ENCODE results near the gene CERS4.

- TF ChIP-seq EZH2phosphoT487 (IDR thresholded peaks at IDR 0.05; ENCODE audit: borderline replicate concordance, low read depth): no peak
- no peak for TF ChIP-seq POLR2AphosphoS5 (IDR thresholded peaks at IDR 0.05; ENCODE audit: low read depth, low read length)
- TF ChIP-seq CTCF (IDR thresholded peaks at IDR 0.05): no peak
- no peak for TF ChIP-seq CHD2 (IDR thresholded peaks at IDR 0.05; ENCODE audit: low read length, partially characterized antibody)
- TF ChIP-seq RFX5 (IDR thresholded peaks at IDR 0.05; ENCODE audit: low read length): no peak
- no peak for TF ChIP-seq IRF3 (IDR thresholded peaks at IDR 0.05; ENCODE audit: low read depth, low read length)
- no peak for TF ChIP-seq EP300 (IDR thresholded peaks at IDR 0.05; ENCODE audit: borderline replicate concordance in 1 of 2, low read depth in 1 of 2, low read length in 1 of 2)
- TF ChIP-seq YY1 (IDR thresholded peaks at IDR 0.05; ENCODE audit: low read depth): no peak
- TF ChIP-seq ZBTB33 (IDR thresholded peaks at IDR 0.05; ENCODE audit: borderline replicate concordance, low read depth): no peak
- TF ChIP-seq RXRA (IDR thresholded peaks at IDR 0.05; ENCODE audit: borderline replicate concordance, low read depth): no peak
- TF ChIP-seq TAF1 (IDR thresholded peaks at IDR 0.05; ENCODE audit: borderline replicate concordance, low read depth, low read length): no peak
Measured at GRCh38 chr19:8250596-8250995, 41.4 kb downstream of the CERS4 start.
